GM21786 (cell line): ENCODE results near the gene TIMM13.
"Not testable (repeated sequence)": the region's sequence is repeated elsewhere in the genome, so short reads cannot be mapped to it uniquely, and the experiment has no call there.

ENCODE experiments used
- ATAC-seq: cut with Tn5 transposase; IDR thresholded peaks from one replicate; pipeline ENCODE4 v1.9.1; 2021; ENCODE audit not compliant: unreplicated experiment

The TIMM13 gene

GRCh38 chr19:2416321-2417097 lies 10.9 kb downstream of the TIMM13 start:
- ATAC-seq, result no peak

- no peak for ATAC-seq
These were observed 11.4 kb downstream of the TIMM13 start for GRCh38 chr19:2415973-2416319.

GRCh38 chr19:2415281-2415972 lies 12.0 kb downstream of the TIMM13 start:
- ATAC-seq, result no peak

- ATAC-seq, result no peak
These were observed 13.8 kb downstream of the TIMM13 start for GRCh38 chr19:2413629-2414028.

GRCh38 chr19:2413159-2413558 lies 14.2 kb downstream of the TIMM13 start:
- no peak for ATAC-seq

- no peak for ATAC-seq
These were observed 14.9 kb downstream of the TIMM13 start for GRCh38 chr19:2412449-2412848.

- ATAC-seq, result no peak
These were observed 15.7 kb downstream of the TIMM13 start for GRCh38 chr19:2411709-2412108.

- ATAC-seq, result no peak
These were observed 17.4 kb downstream of the TIMM13 start for GRCh38 chr19:2410023-2410422.

- ATAC-seq, result no peak
These were observed 18.0 kb downstream of the TIMM13 start for GRCh38 chr19:2409352-2409912.

- no peak for ATAC-seq
These were observed 19.1 kb downstream of the TIMM13 start for GRCh38 chr19:2408247-2408646.

- no peak for ATAC-seq
These were observed 27.8 kb downstream of the TIMM13 start for GRCh38 chr19:2399582-2399981.

GRCh38 chr19:2398735-2399305 lies 28.6 kb downstream of the TIMM13 start:
- no peak for ATAC-seq

- ATAC-seq, result not testable (repeated sequence)
These were observed 30.2 kb downstream of the TIMM13 start for GRCh38 chr19:2397173-2397572.

- not testable (repeated sequence) for ATAC-seq
These were observed 32.0 kb downstream of the TIMM13 start for GRCh38 chr19:2395293-2395829.

- ATAC-seq, result no peak
These were observed 32.7 kb downstream of the TIMM13 start for GRCh38 chr19:2394442-2395292.

GRCh38 chr19:2394054-2394441 lies 33.3 kb downstream of the TIMM13 start:
- ATAC-seq, result no peak

GRCh38 chr19:2392899-2393298 lies 34.5 kb downstream of the TIMM13 start:
- not testable (repeated sequence) for ATAC-seq

GRCh38 chr19:2392366-2392765 lies 35.0 kb downstream of the TIMM13 start:
- no peak for ATAC-seq

GRCh38 chr19:2391118-2391725 lies 36.2 kb downstream of the TIMM13 start:
- ATAC-seq, result no peak

GRCh38 chr19:2389594-2389993 lies 37.8 kb downstream of the TIMM13 start:
- no peak for ATAC-seq
